MM.1S (cell line): ENCODE measurements around the gene PPHLN1.

ENCODE experiments used
- DNase-seq: peaks from one replicate; pipeline ENCODE4 v3.0.0-alpha.2; 2015
- H2AFZ ChIP-seq: fragments of 300-600 bp; sonication (generic); 2 replicates; pipeline ENCODE4 v1.6.0; 2016; ENCODE audit warnings: antibody characterized with exemption, low read length
- H3F3A ChIP-seq: fragments of 300-600 bp; sonication (generic); 2 replicates; pipeline ENCODE4 v1.6.1; 2016; ENCODE audit warnings: mild to moderate bottlenecking, antibody characterized with exemption, low read length, moderate library complexity, mixed read lengths; ENCODE audit not compliant: insufficient read depth
- H3K27ac ChIP-seq: fragments of 300-600 bp; sonication (generic); 2 replicates; pipeline ENCODE4 v1.5.1; 2016; ENCODE audit warnings: mild to moderate bottlenecking, low read length
- H3K27me3 ChIP-seq: fragments of 300-600 bp; sonication (generic); replicated peaks from 2 replicates; pipeline ENCODE4 v1.6.0; 2016; ENCODE audit warnings: low read length; ENCODE audit not compliant: insufficient read depth
- H3K36me3 ChIP-seq: fragments of 300-600 bp; sonication (generic); replicated peaks from 2 replicates; pipeline ENCODE4 v1.6.1; 2016; ENCODE audit warnings: mild to moderate bottlenecking, low read length, mixed read lengths; ENCODE audit not compliant: insufficient read depth
- H3K4me1 ChIP-seq: fragments of 300-600 bp; sonication (generic); 2 replicates; pipeline ENCODE4 v1.6.1; 2016; ENCODE audit warnings: low read length, mixed read lengths
- H3K4me2 ChIP-seq: fragments of 300-600 bp; sonication (generic); 2 replicates; pipeline ENCODE4 v1.6.0; 2016; ENCODE audit warnings: low read depth, low read length
- H3K4me3 ChIP-seq: fragments of 300-600 bp; sonication (generic); 2 replicates; pipeline ENCODE4 v1.5.1; 2016; ENCODE audit warnings: low read length, mixed read lengths
- H3K79me2 ChIP-seq: fragments of 300-600 bp; sonication (generic); 2 replicates; pipeline ENCODE4 v1.6.1; 2016; ENCODE audit warnings: mixed run types, low read length, mixed read lengths
- H3K9ac ChIP-seq: fragments of 300-600 bp; sonication (generic); 2 replicates; pipeline ENCODE4 v1.6.1; 2016; ENCODE audit warnings: low read length, mixed read lengths
- H3K9me2 ChIP-seq: fragments of 300-600 bp; sonication (generic); replicated peaks from 2 replicates; pipeline ENCODE4 v1.6.1; 2016; ENCODE audit warnings: mild to moderate bottlenecking, low read length, mixed read lengths; ENCODE audit not compliant: insufficient read depth
- H3K9me3 ChIP-seq: fragments of 300-600 bp; sonication (generic); replicated peaks from 2 replicates; pipeline ENCODE4 v1.6.1; 2016; ENCODE audit warnings: mild to moderate bottlenecking, low read length, mixed read lengths; ENCODE audit not compliant: insufficient read depth
- H4K20me1 ChIP-seq: fragments of 300-600 bp; sonication (generic); 2 replicates; pipeline ENCODE4 v1.6.1; 2016; ENCODE audit warnings: mild to moderate bottlenecking, low read length, moderate library complexity, mixed read lengths; ENCODE audit not compliant: insufficient read depth
- EZH2 ChIP-seq: fragments of 300-600 bp; sonication (generic); optimal IDR thresholded peaks from 2 replicates; pipeline ENCODE3; 2017; ENCODE audit warnings: low read depth, mild to moderate bottlenecking, antibody characterized with exemption, low read length, mixed read lengths
- EZH2phosphoT487 ChIP-seq: fragments of 300-600 bp; sonication (generic); IDR thresholded peaks from 2 replicates; pipeline ENCODE4 v1.6.1; 2018; ENCODE audit warnings: antibody characterized with exemption, low read length
- TF ChIP-seq, protein P1 (sequence below): fragments of 300-600 bp; sonication (generic); IDR thresholded peaks from 2 replicates; pipeline ENCODE4 v1.5.1; 2016; ENCODE audit warnings: antibody characterized with exemption, low read length, mixed read lengths

The PPHLN1 gene

DNA sequence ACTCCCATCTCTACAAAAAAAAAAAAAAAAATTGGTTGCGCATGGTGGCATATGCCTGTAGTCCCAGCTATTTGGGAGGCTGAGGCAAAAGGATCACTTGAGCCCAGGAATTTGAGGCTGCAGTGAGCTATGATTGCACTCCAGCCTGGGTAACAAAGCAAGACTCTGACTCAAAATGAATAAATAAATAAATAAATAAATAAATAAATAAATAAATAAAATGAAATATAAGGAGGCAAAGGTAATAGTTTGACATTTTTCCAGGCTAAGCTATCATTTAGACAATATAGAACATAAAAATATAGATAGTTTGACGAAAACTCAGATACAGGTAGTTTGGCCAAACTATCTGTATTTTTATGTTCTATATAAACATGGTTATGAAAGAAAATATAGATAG lies 40.5 kb upstream of the PPHLN1 start:
- Histone ChIP-seq H3K9me3 (no peaks in the 10 kb centered on the region), H4K20me1 (no peaks in the 10 kb centered on the region), H3F3A (no peaks in the 10 kb centered on the region), H3K27me3 (no peaks in the 10 kb centered on the region), H3K4me1 (no peaks in the 10 kb centered on the region), H3K36me3 (no peaks in the 10 kb centered on the region), H3K4me2 (no peak overlapping the region), H3K9ac (no peak overlapping the region), H3K4me3 (no peak overlapping the region), H3K79me2 (no peaks in the 10 kb centered on the region), H3K9me2 (no peaks in the 10 kb centered on the region), H2AFZ (no peak overlapping the region), H3K27ac (no peak overlapping the region)
- DNase-seq = no peak
- TF ChIP-seq, protein P1, sequence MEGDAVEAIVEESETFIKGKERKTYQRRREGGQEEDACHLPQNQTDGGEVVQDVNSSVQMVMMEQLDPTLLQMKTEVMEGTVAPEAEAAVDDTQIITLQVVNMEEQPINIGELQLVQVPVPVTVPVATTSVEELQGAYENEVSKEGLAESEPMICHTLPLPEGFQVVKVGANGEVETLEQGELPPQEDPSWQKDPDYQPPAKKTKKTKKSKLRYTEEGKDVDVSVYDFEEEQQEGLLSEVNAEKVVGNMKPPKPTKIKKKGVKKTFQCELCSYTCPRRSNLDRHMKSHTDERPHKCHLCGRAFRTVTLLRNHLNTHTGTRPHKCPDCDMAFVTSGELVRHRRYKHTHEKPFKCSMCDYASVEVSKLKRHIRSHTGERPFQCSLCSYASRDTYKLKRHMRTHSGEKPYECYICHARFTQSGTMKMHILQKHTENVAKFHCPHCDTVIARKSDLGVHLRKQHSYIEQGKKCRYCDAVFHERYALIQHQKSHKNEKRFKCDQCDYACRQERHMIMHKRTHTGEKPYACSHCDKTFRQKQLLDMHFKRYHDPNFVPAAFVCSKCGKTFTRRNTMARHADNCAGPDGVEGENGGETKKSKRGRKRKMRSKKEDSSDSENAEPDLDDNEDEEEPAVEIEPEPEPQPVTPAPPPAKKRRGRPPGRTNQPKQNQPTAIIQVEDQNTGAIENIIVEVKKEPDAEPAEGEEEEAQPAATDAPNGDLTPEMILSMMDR = no peak
- TF ChIP-seq EZH2phosphoT487 (no peak), EZH2 (no peak)

DNA sequence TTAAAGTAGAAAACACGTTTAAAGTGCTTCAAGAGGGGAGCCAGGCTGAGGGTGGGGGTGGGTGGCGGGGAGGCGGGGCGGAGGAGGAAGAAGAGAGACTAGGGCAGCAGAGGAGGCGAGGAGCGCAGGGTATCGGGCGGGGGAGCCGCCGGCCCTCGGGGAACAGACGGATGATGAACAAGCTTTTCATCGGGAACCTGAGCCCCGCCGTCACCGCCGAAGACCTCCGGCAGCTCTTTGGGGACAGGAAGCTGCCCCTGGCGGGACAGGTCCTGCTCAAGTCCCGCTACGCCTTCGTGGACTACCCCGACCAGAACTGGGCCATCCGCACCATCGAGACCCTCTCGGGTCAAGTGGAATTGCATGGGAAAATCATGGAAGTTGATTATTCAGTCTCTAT lies 39.2 kb upstream of the PPHLN1 start:
- H3K9me3 ChIP-seq = no peaks in the 10 kb centered on the region
- no peak overlapping the region for H3K4me3 ChIP-seq
- no peaks in the 10 kb centered on the region for H4K20me1 ChIP-seq
- H3K9me2 ChIP-seq = no peaks in the 10 kb centered on the region
- H2AFZ ChIP-seq = no peak overlapping the region
- H3F3A ChIP-seq = no peaks in the 10 kb centered on the region
- H3K4me2 ChIP-seq = no peak overlapping the region
- TF ChIP-seq, protein P1 = no peak
- no peak for TF ChIP-seq EZH2phosphoT487
- no peak for TF ChIP-seq EZH2
- no peaks in the 10 kb centered on the region for H3K27me3 ChIP-seq
- H3K36me3 ChIP-seq = no peaks in the 10 kb centered on the region
- H3K9ac ChIP-seq = no peak overlapping the region
- no peak overlapping the region for H3K27ac ChIP-seq
- no peaks in the 10 kb centered on the region for H3K79me2 ChIP-seq
- no peak for DNase-seq
- no peaks in the 10 kb centered on the region for H3K4me1 ChIP-seq

DNA sequence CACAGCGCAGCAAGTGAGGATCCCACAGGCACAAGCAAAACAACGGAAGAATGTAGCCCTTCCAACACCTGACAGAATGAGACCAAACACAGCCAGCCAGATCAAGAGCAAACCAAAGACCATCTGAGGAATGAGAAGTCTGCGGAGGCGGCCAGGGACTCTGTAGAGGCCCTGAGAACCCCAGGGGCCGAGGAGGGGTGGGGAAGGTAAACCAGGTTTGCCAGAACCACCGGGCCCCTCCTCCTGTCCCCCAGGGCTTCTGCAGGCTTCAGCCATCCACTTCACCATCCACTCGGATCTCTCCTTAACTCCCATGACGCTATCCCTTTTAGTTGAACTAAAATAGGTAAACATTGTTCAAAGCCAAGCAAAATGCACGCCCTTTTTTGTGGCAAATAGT lies 37.4 kb upstream of the PPHLN1 start:
- Histone ChIP-seq H3K27ac (no peak overlapping the region), H3K27me3 (no peaks in the 10 kb centered on the region), H3F3A (no peaks in the 10 kb centered on the region), H3K79me2 (no peaks in the 10 kb centered on the region), H4K20me1 (no peaks in the 10 kb centered on the region), H2AFZ (no peak overlapping the region), H3K9ac (no peak overlapping the region), H3K9me2 (no peaks in the 10 kb centered on the region), H3K9me3 (no peaks in the 10 kb centered on the region), H3K4me1 (no peaks in the 10 kb centered on the region), H3K4me2 (no peak overlapping the region), H3K36me3 (no peaks in the 10 kb centered on the region), H3K4me3 (no peak overlapping the region)
- TF ChIP-seq, protein P1 = no peak
- TF ChIP-seq EZH2phosphoT487 (no peak), EZH2 (no peak)
- DNase-seq = no peak
